Keratinocyte (primary cell): Measurements from ENCODE around the gene ELF4.

ENCODE experiments used
- CTCF ChIP-seq, 3 experiments: IDR thresholded peaks in 1 of 3; conservative IDR thresholded peaks in 1 of 3; optimal IDR thresholded peaks in 1 of 3; 2 replicates in 2 of 3; 3 replicates in 1 of 3; pipeline versions ENCODE3 to v1.5.1; 2011; ENCODE audit warnings: low read length in 3 of 3, mild to moderate bottlenecking in 3 of 3, moderate library complexity in 2 of 3, control low read depth in 1 of 3, inconsistent platforms in 1 of 3; ENCODE audit not compliant: insufficient read depth in 2 of 3; ENCODE audit errors: extremely low read depth in 1 of 3
- EZH2 ChIP-seq: IDR thresholded peaks from one replicate; pipeline ENCODE4 v1.6.1; 2012; ENCODE audit warnings: inconsistent platforms, mild to moderate bottlenecking, low read length, moderate library complexity

- TF ChIP-seq CTCF (optimal IDR thresholded peaks at IDR 0.05 in 1 of 3, IDR thresholded peaks at IDR 0.05 in 1 of 3, conservative IDR thresholded peaks at IDR 0.05 in 1 of 3; ENCODE audit: extremely low read depth in 1 of 3, insufficient read depth in 2 of 3, low read length in 3 of 3): no peak
- no peak for TF ChIP-seq EZH2
Measured at GRCh38 chrX:130049821-130050220, 60.5 kb downstream of the ELF4 start.
